PC-3 (cell line): ENCODE data around the gene ADAM15. TPM values are rescaled to one million over a fixed set of nuclear protein-coding genes. Genes with fewer than 3 reads are reported as not detected.

Source experiments
- ATAC-seq: fragments of 200-7000 bp; cut with Tn5 transposase; 2 replicates; pipeline ENCODE4 v1.9.1; 2020; ENCODE audit warnings: mild to moderate bottlenecking, moderate library complexity
- BruUV-seq: library from RNA; stranded (reverse); fragments of 400-500 nt; replicated peaks from 2 replicates; lab custom pipeline; 2021; lab: Mats Ljungman, UMichigan
- CTCF ChIA-PET: fragments of 300-600 bp; sonication (Branson Sonifier 250); formaldehyde crosslinking; loops from one replicate; lab custom pipeline; 2022; ENCODE audit warnings: antibody characterized with exemption; lab: Charles Lee
- POLR2A ChIA-PET: fragments of 300-600 bp; sonication (Branson Sonifier 250); formaldehyde crosslinking; loops from one replicate; lab custom pipeline; 2022; ENCODE audit warnings: antibody characterized with exemption; ENCODE audit not compliant: unreplicated experiment; lab: Charles Lee
- DNase-seq: peaks from one replicate; pipeline ENCODE4 v3.0.0-alpha.2; 2015
- H2AFZ ChIP-seq: fragments of 300-600 bp; sonication (generic); 2 replicates; pipeline ENCODE4 v1.6.0; 2016; ENCODE audit warnings: antibody characterized with exemption, low read length
- H3F3A ChIP-seq: fragments of 300-600 bp; sonication (generic); one replicate; pipeline ENCODE4 v1.6.0; 2017; ENCODE audit warnings: antibody characterized with exemption, low read length, control low read depth, mild to moderate bottlenecking; ENCODE audit not compliant: unreplicated experiment
- H3K27ac ChIP-seq: fragments of 300-600 bp; sonication (generic); 2 replicates; pipeline ENCODE4 v1.5.1; 2016; ENCODE audit warnings: mild to moderate bottlenecking, low read length
- H3K27me3 ChIP-seq: fragments of 300-600 bp; sonication (generic); 2 replicates; pipeline ENCODE4 v1.6.1; 2016; ENCODE audit warnings: low read length, mixed read lengths
- H3K36me3 ChIP-seq: fragments of 300-600 bp; sonication (generic); 2 replicates; pipeline ENCODE4 v1.6.1; 2016; ENCODE audit warnings: low read depth, mixed run types, low read length, mixed read lengths
- H3K4me1 ChIP-seq: fragments of 300-600 bp; sonication (generic); 2 replicates; pipeline ENCODE4 v1.5.1; 2016; ENCODE audit warnings: low read length; ENCODE audit not compliant: insufficient read depth
- H3K4me2 ChIP-seq: fragments of 300-600 bp; sonication (generic); 2 replicates; pipeline ENCODE4 v1.6.0; 2016; ENCODE audit warnings: low read length
- H3K4me3 ChIP-seq: fragments of 300-600 bp; sonication (generic); 2 replicates; pipeline ENCODE4 v1.5.1; 2016; ENCODE audit warnings: mild to moderate bottlenecking, low read length, mixed read lengths
- H3K79me2 ChIP-seq: fragments of 300-600 bp; sonication (generic); 2 replicates; pipeline ENCODE4 v1.6.1; 2017; ENCODE audit warnings: low read length, mixed read lengths
- H3K9ac ChIP-seq: fragments of 300-600 bp; sonication (generic); 2 replicates; pipeline ENCODE4 v1.6.0; 2016; ENCODE audit warnings: mild to moderate bottlenecking, low read length
- H3K9me2 ChIP-seq: fragments of 300-600 bp; sonication (generic); replicated peaks from 2 replicates; pipeline ENCODE4 v1.6.1; 2016; ENCODE audit warnings: mixed run types, low read length, mixed read lengths
- H3K9me3 ChIP-seq: fragments of 300-600 bp; sonication (generic); 2 replicates; pipeline ENCODE4 v1.6.1; 2016; ENCODE audit warnings: low read length, mixed read lengths
- H4K20me1 ChIP-seq: fragments of 300-600 bp; sonication (generic); 2 replicates; pipeline ENCODE4 v1.6.1; 2016; ENCODE audit warnings: low read length, mixed read lengths
- EZH2 ChIP-seq: fragments of 300-600 bp; sonication (generic); IDR thresholded peaks from one replicate; pipeline ENCODE4 v1.6.1; 2017; ENCODE audit warnings: antibody characterized with exemption, mild to moderate bottlenecking, low read length; ENCODE audit not compliant: unreplicated experiment
- EZH2phosphoT487 ChIP-seq: fragments of 300-600 bp; sonication (generic); IDR thresholded peaks from 2 replicates; pipeline ENCODE4 v1.6.1; 2018; ENCODE audit warnings: mild to moderate bottlenecking, antibody characterized with exemption, low read length, borderline replicate concordance
- intact Hi-C: fragments of 100-400 bp; cut with micrococcal nuclease; formaldehyde crosslinking; loops from 2 replicates; pipeline ENCODE4 v1.9.0; 2023
- total RNA-seq: library from RNA; depleted of rRNA; stranded (reverse); fragments of >200 nt; gene quantifications from 2 replicates; pipeline ENCODE4 v1.2.3, GENCODE V29; 2014
- TF ChIP-seq, protein P1 (sequence below): fragments of 300-600 bp; sonication (generic); conservative IDR thresholded peaks from 2 replicates; pipeline ENCODE4 v1.5.1; 2017; ENCODE audit warnings: antibody characterized with exemption, low read depth, mild to moderate bottlenecking, low read length

ADAM15 gene
- total RNA-seq, 1 experiment from 2014 or later = 334 TPM

DNA sequence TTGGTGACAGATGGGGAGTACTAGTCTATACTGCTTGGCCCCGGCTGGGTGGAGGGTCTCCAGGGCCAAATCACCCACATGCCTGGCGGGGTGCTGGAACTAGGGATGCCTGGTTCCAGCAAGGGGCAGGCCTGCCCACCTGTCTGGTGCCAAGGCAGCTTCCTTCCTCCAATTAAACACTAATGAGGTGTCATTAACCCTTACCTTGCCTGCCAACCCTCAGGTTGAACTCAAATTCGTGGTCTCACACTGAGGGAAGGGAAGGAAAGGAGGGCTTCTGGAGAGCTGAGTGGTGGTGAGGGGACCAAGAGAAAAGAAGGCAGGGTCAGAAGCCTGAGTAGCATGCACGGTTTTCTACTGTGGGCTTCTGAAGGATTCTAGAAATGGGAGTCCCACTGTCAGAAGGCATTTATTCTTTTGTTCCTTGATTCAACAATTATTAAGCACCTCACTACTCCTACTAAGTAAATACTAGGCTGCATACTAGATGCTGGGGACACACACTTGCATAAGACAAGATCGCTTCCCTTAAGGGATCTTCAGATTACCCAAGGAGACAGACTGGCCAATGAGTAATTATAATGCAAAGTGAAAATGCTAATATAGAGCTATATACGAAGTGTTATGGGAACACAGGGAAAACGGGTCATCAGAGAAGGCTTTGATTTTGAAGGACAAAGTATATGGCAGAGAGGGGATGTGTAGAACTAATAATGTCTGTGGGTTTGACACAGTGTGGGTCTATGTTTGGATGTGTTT, 21.6 kb downstream of the ADAM15 start:
- Histone ChIP-seq H3K27ac (no peak overlapping the region), H4K20me1 (no peaks in the 10 kb centered on the region), H3K4me2 (no peak overlapping the region), H3K9me3 (no peaks in the 10 kb centered on the region), H3K79me2 (no peaks in the 10 kb centered on the region), H3K27me3 (no peaks in the 10 kb centered on the region), H3K9me2 (no peaks in the 10 kb centered on the region), H3K36me3 (no peaks in the 10 kb centered on the region), H3F3A (no peaks in the 10 kb centered on the region), H2AFZ (no peak overlapping the region), H3K9ac (no peak overlapping the region), H3K4me3 (no peak overlapping the region), H3K4me1 (peaks cover 12% of the 10 kb centered on the region; the same call in 1 of the 2 replicates)
- no peak for DNase-seq
- intact Hi-C loops = no loop called here
- ChIA-PET CTCF (interaction anchor here (0.9 kb wide), 1 partner anchor 12 kb away, joined by 4 read pairs; no protein-coding TSS in a partner anchor), POLR2A (no interaction called here)
- TF ChIP-seq EZH2phosphoT487 (no peak), EZH2 (no peak)
- TF ChIP-seq, protein P1, sequence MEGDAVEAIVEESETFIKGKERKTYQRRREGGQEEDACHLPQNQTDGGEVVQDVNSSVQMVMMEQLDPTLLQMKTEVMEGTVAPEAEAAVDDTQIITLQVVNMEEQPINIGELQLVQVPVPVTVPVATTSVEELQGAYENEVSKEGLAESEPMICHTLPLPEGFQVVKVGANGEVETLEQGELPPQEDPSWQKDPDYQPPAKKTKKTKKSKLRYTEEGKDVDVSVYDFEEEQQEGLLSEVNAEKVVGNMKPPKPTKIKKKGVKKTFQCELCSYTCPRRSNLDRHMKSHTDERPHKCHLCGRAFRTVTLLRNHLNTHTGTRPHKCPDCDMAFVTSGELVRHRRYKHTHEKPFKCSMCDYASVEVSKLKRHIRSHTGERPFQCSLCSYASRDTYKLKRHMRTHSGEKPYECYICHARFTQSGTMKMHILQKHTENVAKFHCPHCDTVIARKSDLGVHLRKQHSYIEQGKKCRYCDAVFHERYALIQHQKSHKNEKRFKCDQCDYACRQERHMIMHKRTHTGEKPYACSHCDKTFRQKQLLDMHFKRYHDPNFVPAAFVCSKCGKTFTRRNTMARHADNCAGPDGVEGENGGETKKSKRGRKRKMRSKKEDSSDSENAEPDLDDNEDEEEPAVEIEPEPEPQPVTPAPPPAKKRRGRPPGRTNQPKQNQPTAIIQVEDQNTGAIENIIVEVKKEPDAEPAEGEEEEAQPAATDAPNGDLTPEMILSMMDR = no peak
- no TSS peak for BruUV-seq
- no peak for ATAC-seq

GRCh38 chr1:155073377-155074242, 22.5 kb downstream of the ADAM15 start:
- BruUV-seq = no TSS peak
- Histone ChIP-seq H3K4me2 (no peak overlapping the region), H3K27me3 (no peaks in the 10 kb centered on the region), H3F3A (no peaks in the 10 kb centered on the region), H3K4me3 (no peak overlapping the region), H3K9ac (no peak overlapping the region), H3K79me2 (no peaks in the 10 kb centered on the region), H3K4me1 (peaks cover 21% of the 10 kb centered on the region; the same call in 1 of the 2 replicates), H3K9me2 (no peaks in the 10 kb centered on the region), H3K36me3 (no peaks in the 10 kb centered on the region), H3K9me3 (no peaks in the 10 kb centered on the region), H3K27ac (no peak overlapping the region), H2AFZ (no peak overlapping the region), H4K20me1 (no peaks in the 10 kb centered on the region)
- ATAC-seq (no peak), DNase-seq (no peak)
- ChIA-PET POLR2A (interaction anchor here (0.6 kb wide), 1 partner anchor 23 kb away, joined by 12 read pairs; the partner anchor contains the start of gene ADAM15), CTCF (interaction anchor here (0.9 kb wide), 1 partner anchor 11 kb away, joined by 4 read pairs; no protein-coding TSS in a partner anchor)
- intact Hi-C loops = no loop called here
- TF ChIP-seq, protein P1 = no peak
- TF ChIP-seq EZH2phosphoT487 (no peak), EZH2 (no peak)
